Measurements from ENCODE around the gene PKD2. TPM values are rescaled to one million over a fixed set of nuclear protein-coding genes. Genes with fewer than 3 reads are reported as not detected.
"Not testable (repeated sequence)": the region's sequence is repeated elsewhere in the genome, so short reads cannot be mapped to it uniquely, and the experiment has no call there.

The PKD2 gene
- polyA plus RNA-seq, 4 donors: 68.8 to 76.5 (median 72.0) TPM

GRCh38 chr4:88021824-88022223 is 14.4 kb downstream of the PKD2 start:
- DNase-seq (ENCODE audit: low read depth in 4 of 4, low spot score in 3 of 4): no peak

DNA sequence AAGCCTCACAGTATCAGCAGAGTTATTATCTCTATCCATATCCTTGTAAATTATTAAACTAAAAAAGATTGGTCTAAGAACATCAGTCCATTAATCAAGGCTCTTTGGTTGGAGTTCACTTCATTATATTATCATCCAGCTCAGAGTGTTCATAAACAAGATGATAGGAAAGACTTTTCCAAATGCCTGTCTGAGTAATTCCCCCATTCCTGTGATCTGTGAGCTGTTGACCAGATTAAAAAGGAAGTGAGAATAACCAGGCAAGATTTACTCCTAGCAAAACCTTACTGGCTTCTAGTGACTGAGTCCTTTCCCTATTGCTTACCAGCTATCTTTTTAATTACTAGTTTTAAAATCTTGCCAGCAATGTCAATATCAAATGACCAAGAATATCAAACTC is 14.9 kb downstream of the PKD2 start:
- no peak for DNase-seq (ENCODE audit: low read depth in 4 of 4, low spot score in 3 of 4)

GRCh38 chr4:88025868-88026661 is 18.6 kb downstream of the PKD2 start:
- DNase-seq (ENCODE audit: low read depth in 4 of 4, low spot score in 3 of 4): not testable (repeated sequence)

GRCh38 chr4:88027611-88028608 is 20.5 kb downstream of the PKD2 start:
- DNase-seq (ENCODE audit: low read depth in 4 of 4, low spot score in 3 of 4): no peak

GRCh38 chr4:88028946-88029345 is 21.5 kb downstream of the PKD2 start:
- no peak for DNase-seq (ENCODE audit: low read depth in 4 of 4, low spot score in 3 of 4)

DNA sequence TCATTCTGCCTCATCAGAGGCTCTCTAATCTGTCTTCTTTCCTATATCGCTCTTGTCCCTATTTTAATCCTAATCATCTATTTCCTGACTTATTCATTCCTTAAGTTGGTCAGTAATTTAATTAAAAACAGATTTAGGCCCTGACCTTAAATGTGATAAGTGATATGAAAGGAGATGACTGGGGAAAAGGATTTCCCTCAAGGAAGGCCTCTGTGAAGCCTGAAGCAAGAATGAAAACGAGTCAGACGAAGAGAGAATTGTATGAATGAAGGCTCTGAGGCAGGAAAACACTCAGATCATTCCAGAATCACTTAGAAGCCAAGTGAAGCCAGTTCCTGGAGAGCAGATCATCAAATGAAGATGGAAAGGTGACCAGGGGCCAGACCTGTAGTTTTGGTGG is 22.1 kb downstream of the PKD2 start:
- DNase-seq (ENCODE audit: low read depth in 4 of 4, low spot score in 3 of 4): no peak

GRCh38 chr4:88030565-88031310 is 23.3 kb downstream of the PKD2 start:
- no peak for DNase-seq (ENCODE audit: low read depth in 4 of 4, low spot score in 3 of 4)

GRCh38 chr4:88033309-88033708 is 25.9 kb downstream of the PKD2 start:
- DNase-seq (ENCODE audit: low read depth in 4 of 4, low spot score in 3 of 4): no peak

GRCh38 chr4:88035292-88035691 is 27.9 kb downstream of the PKD2 start:
- no peak for DNase-seq (ENCODE audit: low read depth in 4 of 4, low spot score in 3 of 4)

GRCh38 chr4:88037447-88037846 is 30.0 kb downstream of the PKD2 start:
- DNase-seq (ENCODE audit: low read depth in 4 of 4, low spot score in 3 of 4): no peak

- no peak for DNase-seq (ENCODE audit: low read depth in 4 of 4, low spot score in 3 of 4)
Observed at GRCh38 chr4:88037936-88038335, 30.5 kb downstream of the PKD2 start.

GRCh38 chr4:88040707-88041106 is 33.3 kb downstream of the PKD2 start:
- DNase-seq (ENCODE audit: low read depth in 4 of 4, low spot score in 3 of 4): no peak

DNA sequence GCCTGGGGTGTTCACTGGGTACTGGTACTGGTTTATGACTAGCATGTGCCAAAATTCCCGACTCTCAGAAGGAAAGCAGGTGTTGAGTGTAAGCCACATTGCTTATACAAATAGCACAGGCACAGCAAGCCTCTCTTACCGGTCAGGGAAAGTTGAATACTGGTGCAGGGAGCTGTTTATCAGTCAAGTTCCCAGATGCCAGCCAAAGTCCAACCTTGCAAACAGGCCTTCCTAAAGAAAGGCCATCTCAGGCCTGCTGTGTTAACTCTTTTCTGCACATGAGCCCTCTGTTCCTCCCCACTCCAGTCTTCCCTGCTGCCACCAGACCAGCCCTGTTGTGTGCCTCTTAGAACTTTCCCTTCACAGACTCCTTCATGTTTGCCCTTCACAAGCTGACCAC is 34.2 kb downstream of the PKD2 start:
- DNase-seq (ENCODE audit: low read depth in 4 of 4, low spot score in 3 of 4): no peak

GRCh38 chr4:88043001-88043400 is 35.6 kb downstream of the PKD2 start:
- no peak for DNase-seq (ENCODE audit: low read depth in 4 of 4, low spot score in 3 of 4)

DNA sequence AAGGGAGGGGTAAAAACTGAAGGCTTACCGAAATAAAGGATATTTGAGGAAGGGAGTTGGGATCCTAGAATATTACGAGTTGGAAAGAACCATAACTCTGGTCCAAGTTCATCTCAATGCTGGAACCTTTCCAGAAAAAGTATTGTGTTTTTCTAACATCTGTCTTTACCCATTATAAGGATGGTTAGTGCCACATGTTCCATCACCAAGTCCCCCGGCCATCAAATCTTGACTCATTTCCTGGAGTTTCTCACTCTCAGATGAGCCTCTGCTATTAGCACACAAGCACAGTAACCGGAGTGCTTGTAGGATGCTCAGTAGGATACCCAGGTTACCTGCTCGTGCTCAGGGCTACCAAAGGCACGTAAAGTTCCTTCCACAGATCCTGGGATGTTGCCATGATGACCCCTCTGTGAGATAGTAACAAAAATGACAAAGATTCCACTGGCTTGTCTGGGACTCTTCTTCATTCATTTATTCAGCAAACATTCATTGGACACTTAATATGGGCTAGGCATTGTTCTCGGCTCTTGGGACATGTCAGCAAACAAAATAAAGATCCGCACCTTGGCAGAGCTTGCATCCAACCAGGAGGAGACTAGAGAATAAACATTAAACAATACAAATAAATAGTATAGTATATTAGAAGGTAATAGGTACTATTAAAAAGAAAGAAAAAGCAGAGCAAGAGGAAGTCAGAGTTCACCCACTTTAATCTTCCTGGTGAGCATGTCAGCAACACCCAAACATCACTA is 36.3 kb downstream of the PKD2 start:
- DNase-seq (ENCODE audit: low read depth in 4 of 4, low spot score in 3 of 4): no peak

DNA sequence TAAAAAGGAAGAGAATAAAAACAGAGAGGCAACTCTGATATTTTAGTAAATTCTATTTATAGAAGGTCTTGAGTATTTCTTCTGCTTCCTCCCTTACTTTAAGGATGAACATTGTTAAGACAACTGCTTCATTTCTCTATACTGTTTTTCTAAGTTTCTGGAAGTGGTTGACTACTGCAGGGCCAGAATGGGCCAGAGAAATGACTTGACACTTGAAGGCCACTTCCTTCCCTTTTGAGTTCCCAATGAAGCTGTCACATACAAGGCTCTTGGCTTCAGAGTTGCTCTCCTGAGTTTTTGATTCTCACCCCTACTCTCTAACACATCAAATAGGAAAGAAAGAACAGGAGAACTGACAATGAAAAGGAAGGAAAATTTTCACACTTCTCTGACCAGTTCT is 37.6 kb downstream of the PKD2 start:
- no peak for DNase-seq (ENCODE audit: low read depth in 4 of 4, low spot score in 3 of 4)

- no peak for DNase-seq (ENCODE audit: low read depth in 4 of 4, low spot score in 3 of 4)
Observed at GRCh38 chr4:88054229-88054628, 46.8 kb downstream of the PKD2 start.

GRCh38 chr4:88054901-88055300 is 47.5 kb downstream of the PKD2 start:
- DNase-seq (ENCODE audit: low read depth in 4 of 4, low spot score in 3 of 4): no peak

DNA sequence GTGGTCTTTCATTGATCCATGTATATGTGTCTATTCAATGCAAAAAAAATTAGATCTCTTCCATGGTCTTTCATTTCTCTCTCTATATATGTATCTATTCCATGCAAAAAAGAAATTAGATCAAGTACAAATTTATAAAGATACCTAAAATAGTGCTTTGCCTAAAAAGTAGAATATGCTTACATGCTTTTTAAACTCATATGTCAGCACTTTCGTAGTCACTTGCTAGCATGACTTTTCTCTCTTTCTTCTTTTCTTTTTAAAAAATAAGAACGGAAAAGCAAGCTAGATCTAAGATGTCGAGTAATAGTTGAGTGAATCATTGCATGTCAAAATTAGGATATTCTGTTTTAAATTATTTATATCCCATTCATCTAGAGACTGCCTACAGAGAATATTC is 50.9 kb downstream of the PKD2 start:
- no peak for DNase-seq (ENCODE audit: low read depth in 4 of 4, low spot score in 3 of 4)

- DNase-seq (ENCODE audit: low read depth in 4 of 4, low spot score in 3 of 4): no peak
Observed at GRCh38 chr4:88059766-88060165, 52.3 kb downstream of the PKD2 start.
